H1 (cell line): ENCODE data around the gene GIGYF2. TPM values are rescaled to one million over a fixed set of nuclear protein-coding genes. Genes with fewer than 3 reads are reported as not detected.

Experiments
- CTCF ChIA-PET: fragments of 300-600 bp; sonication (Branson Sonifier 250); formaldehyde crosslinking; loops from one replicate; lab custom pipeline; 2021; ENCODE audit not compliant: partially characterized antibody; lab: Charles Lee
- POLR2A ChIA-PET: fragments of 300-600 bp; sonication (Branson Sonifier 250); formaldehyde crosslinking; loops from one replicate; lab custom pipeline; 2021; ENCODE audit warnings: inconsistent platforms; ENCODE audit not compliant: partially characterized antibody; lab: Charles Lee
- DNase-seq, 2 experiments: peaks; one replicate each; pipeline versions ENCODE4 v3.0.0 to v3.0.0-alpha.2; 2010 to 2022; ENCODE audit warnings: low spot score in 2 of 2, low read depth in 1 of 2, mixed read lengths in 1 of 2
- FAIRE-seq: peaks from 2 replicates; lab custom pipeline; 2011; peaks lifted over from hg19 to GRCh38; lab: Jason Lieb, UNC
- H2AFZ ChIP-seq: 2 replicates; pipeline ENCODE4 v1.8.1; 2012; ENCODE audit warnings: low read length, inconsistent platforms
- H2AK5ac ChIP-seq: 2 replicates; pipeline ENCODE4 v1.6.1; 2013; ENCODE audit warnings: low read depth, low read length
- H2BK120ac ChIP-seq: replicated peaks from 2 replicates; pipeline ENCODE3; 2013; ENCODE audit warnings: low read depth, low read length, inconsistent platforms
- H2BK12ac ChIP-seq: 2 replicates; pipeline ENCODE4 v1.6.1; 2013; ENCODE audit warnings: low read depth, low read length
- H2BK15ac ChIP-seq: 2 replicates; pipeline ENCODE4 v1.6.1; 2013; ENCODE audit warnings: low read length
- H2BK20ac ChIP-seq: 2 replicates; pipeline ENCODE4 v1.6.1; 2013; ENCODE audit warnings: low read length
- H2BK5ac ChIP-seq: 2 replicates; pipeline ENCODE4 v1.6.1; 2013; ENCODE audit warnings: low read depth, low read length
- H3K14ac ChIP-seq: 2 replicates; pipeline ENCODE4 v1.6.1; 2013; ENCODE audit warnings: inconsistent platforms; ENCODE audit not compliant: insufficient read length
- H3K18ac ChIP-seq: 2 replicates; pipeline ENCODE4 v1.6.1; 2013; ENCODE audit warnings: low read length; ENCODE audit errors: extremely low read depth
- H3K23ac ChIP-seq: 2 replicates; pipeline ENCODE4 v1.6.1; 2013; ENCODE audit warnings: inconsistent platforms; ENCODE audit not compliant: insufficient read length
- H3K23me2 ChIP-seq: 2 replicates; pipeline ENCODE4 v1.6.1; 2013; ENCODE audit warnings: low read depth, low read length
- H3K27ac ChIP-seq: 2 replicates; pipeline ENCODE4 v1.6.1; 2011; ENCODE audit warnings: low read depth, low read length, inconsistent platforms
- H3K27me3 ChIP-seq, 4 experiments: replicated peaks in 1 of 4; 1 replicate in 1 of 4; 2 replicates in 3 of 4; pipeline versions ENCODE4 v1.6.1 to v1.8.1; 2011 to 2013; ENCODE audit warnings: low read length in 3 of 4, mild to moderate bottlenecking in 3 of 4, inconsistent platforms in 2 of 4, mixed read lengths in 2 of 4, moderate library complexity in 1 of 4; ENCODE audit not compliant: control insufficient read depth in 3 of 4, insufficient read depth in 3 of 4; ENCODE audit errors: extremely low read depth in 1 of 4
- H3K36me3 ChIP-seq, 4 experiments: 2 replicates each; pipeline versions ENCODE4 v1.6.1 to v1.8.1; 2011 to 2013; ENCODE audit warnings: mild to moderate bottlenecking in 4 of 4, low read length in 3 of 4, moderate library complexity in 2 of 4, control low read depth in 1 of 4, inconsistent platforms in 1 of 4; ENCODE audit not compliant: insufficient read depth in 4 of 4, control insufficient read depth in 2 of 4
- H3K4ac ChIP-seq: replicated peaks from 2 replicates; pipeline ENCODE3; 2013; ENCODE audit warnings: low read length, low read depth, mixed read lengths, inconsistent platforms; ENCODE audit not compliant: insufficient read length
- H3K4me1 ChIP-seq, 4 experiments: replicated peaks in 1 of 4; 1 replicate in 1 of 4; 2 replicates in 3 of 4; pipeline versions ENCODE4 v1.6.1 to v1.8.1; 2011 to 2013; ENCODE audit warnings: low read length in 3 of 4, inconsistent platforms in 2 of 4, mixed read lengths in 1 of 4; ENCODE audit not compliant: insufficient read depth in 4 of 4, control insufficient read depth in 3 of 4
- H3K4me2 ChIP-seq, 2 experiments: 2 replicates each; pipeline versions ENCODE4 v1.6.1 to v1.8.1; 2011 to 2013; ENCODE audit warnings: low read depth in 2 of 2, low read length in 2 of 2, control low read depth in 1 of 2, inconsistent platforms in 1 of 2, mild to moderate bottlenecking in 1 of 2; ENCODE audit not compliant: insufficient read depth in 1 of 2
- H3K4me3 ChIP-seq, 4 experiments: fragments of 200-600, 300-600 bp in 1 of 4; sonication (generic), shearing (Covaris generic), sonication (Bioruptor Twin) in 1 of 4; 2 replicates each; pipeline versions ENCODE4 v1.5.1 to v1.8.1; 2011 to 2016; ENCODE audit warnings: low read length in 4 of 4, low read depth in 3 of 4, control low read depth in 2 of 4, inconsistent platforms in 2 of 4, mild to moderate bottlenecking in 2 of 4, mixed read lengths in 1 of 4, moderate library complexity in 1 of 4; ENCODE audit not compliant: insufficient read depth in 2 of 4; ENCODE audit errors: extremely low read depth in 1 of 4
- H3K56ac ChIP-seq: replicated peaks from 2 replicates; pipeline ENCODE3; 2013; ENCODE audit warnings: low read depth, mild to moderate bottlenecking, mixed read lengths, low read length, inconsistent platforms; ENCODE audit not compliant: insufficient read length
- H3K79me1 ChIP-seq: 2 replicates; pipeline ENCODE4 v1.6.1; 2013; ENCODE audit warnings: low read depth, low read length, control low read depth
- H3K79me2 ChIP-seq, 2 experiments: 2 replicates each; pipeline versions ENCODE4 v1.6.1 to v1.8.1; 2012 to 2013; ENCODE audit warnings: low read length in 2 of 2, mild to moderate bottlenecking in 2 of 2, inconsistent platforms in 1 of 2; ENCODE audit not compliant: insufficient read depth in 2 of 2, control insufficient read depth in 1 of 2
- H3K9ac ChIP-seq, 4 experiments: replicated peaks in 1 of 4; 1 replicate in 1 of 4; 2 replicates in 3 of 4; pipeline versions ENCODE4 v1.6.1 to v1.8.1; 2011 to 2013; ENCODE audit warnings: low read depth in 3 of 4, low read length in 3 of 4, control low read depth in 2 of 4, mild to moderate bottlenecking in 2 of 4, moderate library complexity in 2 of 4, inconsistent platforms in 1 of 4; ENCODE audit errors: extremely low read depth in 1 of 4
- H3K9me3 ChIP-seq, 2 experiments: 2 replicates each; pipeline versions ENCODE4 v1.6.1 to v1.8.1; 2012 to 2013; ENCODE audit warnings: mild to moderate bottlenecking in 2 of 2, moderate library complexity in 2 of 2, control low read depth in 1 of 2, inconsistent platforms in 1 of 2, low read depth in 1 of 2, low read length in 1 of 2, mixed read lengths in 1 of 2; ENCODE audit not compliant: insufficient read depth in 2 of 2
- H4K20me1 ChIP-seq, 2 experiments: replicated peaks in 1 of 2; 2 replicates each; pipeline versions ENCODE3 to v1.8.1; 2011 to 2013; ENCODE audit warnings: inconsistent platforms in 2 of 2, low read length in 2 of 2, mild to moderate bottlenecking in 1 of 2; ENCODE audit not compliant: insufficient read depth in 2 of 2, control insufficient read depth in 1 of 2
- H4K5ac ChIP-seq: 2 replicates; pipeline ENCODE4 v1.6.1; 2013; ENCODE audit warnings: low read length, low read depth, mixed read lengths, inconsistent platforms; ENCODE audit not compliant: insufficient read length
- H4K8ac ChIP-seq: 2 replicates; pipeline ENCODE4 v1.8.0; 2013; ENCODE audit warnings: mild to moderate bottlenecking, moderate library complexity, low read length, inconsistent platforms; ENCODE audit not compliant: insufficient read depth; ENCODE audit errors: extremely low read depth
- H4K91ac ChIP-seq: replicated peaks from 2 replicates; pipeline ENCODE3; 2013; ENCODE audit warnings: low read length, mixed read lengths, inconsistent platforms; ENCODE audit not compliant: insufficient read length
- ASH2L ChIP-seq: fragments of 200-600, 300-600 bp; sonication (generic); IDR thresholded peaks from one replicate; pipeline ENCODE4 v1.7.1; 2017; ENCODE audit warnings: low read length
- CBX8 ChIP-seq: fragments of 300-800, 300-1000 bp; sonication (generic); IDR thresholded peaks from 2 replicates; pipeline ENCODE4 v1.7.1; 2016; ENCODE audit warnings: low read depth, low read length, borderline replicate concordance
- WGBS, 2 experiments: shearing (Covaris generic) in 1 of 2; methylation state at CpG; one replicate each; pipeline versions ENCODE4 v1.1.6 to v1.1.7; 2013 to 2015; ENCODE audit warnings: low lambda C conversion rate in 2 of 2, mixed read lengths in 2 of 2, inconsistent platforms in 1 of 2, low coverage in 1 of 2, missing lambda C conversion rate in 1 of 2; ENCODE audit not compliant: insufficient replicate concordance in 2 of 2, insufficient coverage in 1 of 2, insufficient read length in 1 of 2; ENCODE audit errors: extremely low coverage in 1 of 2, missing lambda C conversion rate in 1 of 2; 5-methylcytosine and 5-hydroxymethylcytosine counted together
- polyA plus RNA-seq, 7 experiments: library from polyadenylated mRNA; depleted of rRNA in 3 of 7; stranded (reverse) in 5 of 7; unstranded in 2 of 7; fragments of >200 nt in 5 of 7; fragments of 200-250 nt in 2 of 7; gene quantifications; 1 replicate in 5 of 7; 2 replicates in 1 of 7; 4 replicates in 1 of 7; pipeline versions ENCODE4 v1.2.1 to v1.2.3, GENCODE V29; 2011 to 2013; ENCODE audit warnings: missing spikeins in 2 of 7, mixed read lengths in 2 of 7
- total RNA-seq: library from RNA; stranded (reverse); fragmentation: NEBNext Ultra II Directional; extraction: Animal tissue kit (Norgen Biotek cat#: 25700); gene quantifications from 2 replicates; pipeline ENCODE4 v1.2.1, GENCODE V29; 2021

The GIGYF2 gene
- total and polyA plus RNA-seq, 2 of the 8 experiments (the other 6 are each of a cell fraction or from before 2014, with no cell fraction given): 22.3 to 62.0 TPM

- Histone ChIP-seq H3K23ac (no peak overlapping the region), H3K36me3 (no peaks in the 10 kb centered on the region), H2BK15ac (peak overlapping the region; percentile 95; the same call in 1 of the 2 replicates), H3K79me1 (no peaks in the 10 kb centered on the region), H3K14ac (no peak overlapping the region), H3K18ac (peak overlapping the region; percentile 83), H2BK120ac (no peak overlapping the region), H3K27me3 (peaks cover 0 to 8% (median 6%) of the 10 kb centered on the region in 4 experiments; a peak in 3 of 7 replicates), H2BK5ac (peak overlapping the region; percentile 66; the same call in 1 of the 2 replicates), H4K8ac (no peak overlapping the region), H2BK12ac (peak overlapping the region; percentile 92), H3K27ac (no peak overlapping the region), H3K79me2 (no peaks in the 10 kb centered on the region), H4K91ac (peak overlapping the region; percentile 56), H3K56ac (no peak overlapping the region), H3K23me2 (peaks cover 11% of the 10 kb centered on the region; the same call in 1 of the 2 replicates), H2AFZ (0 out of 2 replicates have a peak overlapping the region, but pooled peaks have one; percentile 42), H3K9ac (peak overlapping the region in 1 of 4 experiments; percentile 22; a peak in 1 of 7 replicates), H3K4me1 (peaks cover 4 to 19% (median 15%) of the 10 kb centered on the region in 4 experiments), H4K5ac (no peak overlapping the region), H4K20me1 (peaks cover 0 to 2% of the 10 kb centered on the region in 2 experiments), H2AK5ac (peak overlapping the region; percentile 93; the same call in 1 of the 2 replicates), H3K4ac (no peak overlapping the region), H3K9me3 (no peaks in the 10 kb centered on the region; a peak in 1 of 4 replicates), H3K4me2 (peak overlapping the region; percentile 43 to 46), H3K4me3 (0 out of 8 replicates have a peak overlapping the region, but pooled peaks of 2 of the 4 experiments have one; percentile 17), H2BK20ac (peak overlapping the region; percentile 61; the same call in 1 of the 2 replicates)
- TF ChIP-seq CBX8 (no peak), ASH2L (peak; percentile 35)
- CTCF ChIA-PET: interaction anchor here (0.9 to 1.4 kb wide), 3 partner anchors 9 to 128 kb away, joined by 3 to 5 read pairs (median 3); partner anchors contain the start of gene SNORC
- DNase-seq (no peak), FAIRE-seq (no peak)
- WGBS, 2 experiments: 69% methylated on average over 38 of the region's 43 CpGs; no CpG with 5 or more reads in 1 of the 2 experiments
- POLR2A ChIA-PET: interaction anchor here (0.6 to 1.1 kb wide), 3 partner anchors 13 to 908 kb away, joined by 3 read pairs; no protein-coding TSS in a partner anchor
These were observed 203.9 kb downstream of the GIGYF2 start for GRCh38 chr2:232900811-232901735.
